Activated CD8-positive, alpha-beta memory T cell treated with anti-CD3 and anti-CD28 coated beads for 24 hours (primary cell): Measurements from ENCODE around the gene ZSWIM5.
"Not testable (repeated sequence)": the region's sequence is repeated elsewhere in the genome, so short reads cannot be mapped to it uniquely, and the experiment has no call there.

ENCODE experiments used
- DNase-seq: peaks from one replicate; pipeline ENCODE4 v3.0.0-alpha.2; 2020

Gene ZSWIM5

GRCh38 chr1:45135316-45135715, 71.1 kb downstream of the ZSWIM5 start:
- no peak for DNase-seq

DNA sequence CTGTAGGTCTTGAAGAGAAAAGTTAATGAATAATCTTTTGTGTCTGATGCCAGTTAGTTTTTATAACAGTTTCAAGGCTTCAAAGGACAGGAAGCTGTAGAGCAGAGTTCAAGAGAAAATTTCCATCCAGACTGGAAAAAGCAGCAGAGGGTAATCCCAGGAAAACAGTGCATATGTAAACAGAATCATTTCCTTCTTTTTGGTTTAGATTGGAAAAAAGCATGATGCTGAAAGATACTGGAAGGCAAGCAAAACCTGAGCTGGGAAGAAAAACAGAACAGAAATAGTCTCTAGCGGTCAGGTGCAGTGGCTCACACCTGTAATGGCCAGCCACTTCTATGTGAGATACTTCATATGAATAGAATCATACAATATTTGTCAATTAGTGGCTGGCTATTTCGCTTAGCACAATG, 71.9 kb downstream of the ZSWIM5 start:
- DNase-seq: no peak

DNA sequence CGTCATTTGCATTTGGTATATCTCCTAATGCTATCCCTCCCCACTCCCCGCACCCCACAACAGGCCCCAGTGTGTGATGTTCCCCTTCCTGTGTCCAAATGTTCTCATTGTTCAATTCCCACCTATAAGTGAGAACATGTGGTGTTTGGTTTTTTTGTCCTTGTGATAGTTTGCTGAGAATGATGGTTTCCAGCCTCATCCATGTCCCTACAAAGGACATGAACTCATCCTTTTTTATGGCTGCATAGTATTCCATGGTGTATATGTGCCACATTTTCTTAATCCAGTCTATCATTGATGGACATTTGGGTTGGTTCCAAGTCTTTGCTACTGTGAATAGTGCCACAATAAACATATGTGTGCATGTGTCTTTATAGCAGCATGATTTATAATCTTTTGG, 73.7 kb downstream of the ZSWIM5 start:
- not testable (repeated sequence) for DNase-seq

GRCh38 chr1:45123358-45123757, 83.0 kb downstream of the ZSWIM5 start:
- DNase-seq: no peak

DNA sequence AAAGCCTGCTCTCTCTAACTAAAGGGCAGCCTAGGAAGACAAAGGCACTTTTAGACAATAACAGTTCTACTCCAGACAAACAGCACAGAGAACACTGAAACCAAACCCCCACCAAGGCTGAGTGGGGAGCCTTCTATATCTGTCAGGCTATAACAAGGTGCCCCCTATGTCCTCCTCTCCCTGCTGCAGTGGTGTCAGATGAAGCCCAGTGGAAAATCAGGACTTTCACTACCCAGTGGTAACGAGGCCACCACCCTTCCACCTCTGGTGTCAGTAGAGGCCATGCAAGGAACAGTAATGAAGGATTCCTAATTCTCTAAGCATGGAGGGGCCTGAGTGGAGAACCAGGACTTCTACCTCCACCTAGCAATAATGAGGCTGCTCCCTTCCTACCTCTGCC, 83.7 kb downstream of the ZSWIM5 start:
- no peak for DNase-seq

- DNase-seq: no peak
Observed at GRCh38 chr1:45117766-45118165, 88.6 kb downstream of the ZSWIM5 start.

DNA sequence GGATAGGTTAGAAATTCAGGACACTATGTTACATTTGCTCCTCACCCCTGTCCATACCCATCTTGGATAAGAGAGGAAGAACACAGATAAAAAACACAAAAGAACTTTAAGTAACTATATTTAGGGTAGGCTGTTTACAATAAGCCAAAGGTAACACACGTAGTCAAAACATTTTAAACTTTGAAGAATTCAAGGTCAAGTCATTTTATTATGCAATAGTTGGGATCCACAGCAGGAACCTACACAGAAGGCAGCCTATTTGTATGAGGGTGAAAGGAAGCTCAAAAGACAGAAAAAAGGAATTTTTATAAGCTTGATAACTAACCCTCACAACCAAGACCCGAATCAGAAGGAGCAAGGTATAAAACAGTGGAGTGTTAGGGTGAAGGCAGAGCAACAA, 89.6 kb downstream of the ZSWIM5 start:
- no peak for DNase-seq

- DNase-seq: no peak
Observed at GRCh38 chr1:45116340-45116739, 90.1 kb downstream of the ZSWIM5 start.

DNA sequence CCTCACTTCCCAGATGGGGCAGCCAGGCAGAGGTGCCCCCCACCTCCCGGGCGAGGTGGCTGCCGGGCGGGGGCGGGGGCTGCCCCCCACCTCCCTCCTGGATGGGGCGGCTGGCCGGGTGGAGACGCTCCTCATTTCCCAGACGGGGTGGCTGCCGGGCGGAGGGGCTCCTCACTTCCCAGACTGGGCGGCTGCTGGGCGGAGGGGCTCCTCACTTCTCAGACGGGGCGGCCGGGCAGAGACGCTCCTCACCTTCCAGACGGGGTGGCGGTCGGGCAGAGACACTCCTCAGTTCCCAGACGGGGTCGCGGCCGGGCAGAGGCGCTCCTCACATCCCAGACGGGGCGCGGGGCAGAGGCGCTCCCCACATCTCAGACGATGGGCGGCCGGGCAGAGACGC, 91.2 kb downstream of the ZSWIM5 start:
- not testable (repeated sequence) for DNase-seq

- DNase-seq: no peak
Observed at GRCh38 chr1:45112661-45113060, 93.7 kb downstream of the ZSWIM5 start.

GRCh38 chr1:45111239-45111638, 95.2 kb downstream of the ZSWIM5 start:
- DNase-seq: no peak

- no peak for DNase-seq
Observed at GRCh38 chr1:45107782-45108181, 98.6 kb downstream of the ZSWIM5 start.

GRCh38 chr1:45106864-45107263, 99.5 kb downstream of the ZSWIM5 start:
- DNase-seq: not testable (repeated sequence)

- not testable (repeated sequence) for DNase-seq
Observed at GRCh38 chr1:45106156-45106545, 100.3 kb downstream of the ZSWIM5 start.

GRCh38 chr1:45105486-45106155, 100.8 kb downstream of the ZSWIM5 start:
- DNase-seq: not testable (repeated sequence)

- DNase-seq: no peak
Observed at GRCh38 chr1:45103534-45103933, 102.9 kb downstream of the ZSWIM5 start.

- no peak for DNase-seq
Observed at GRCh38 chr1:45101947-45102346, 104.5 kb downstream of the ZSWIM5 start.

DNA sequence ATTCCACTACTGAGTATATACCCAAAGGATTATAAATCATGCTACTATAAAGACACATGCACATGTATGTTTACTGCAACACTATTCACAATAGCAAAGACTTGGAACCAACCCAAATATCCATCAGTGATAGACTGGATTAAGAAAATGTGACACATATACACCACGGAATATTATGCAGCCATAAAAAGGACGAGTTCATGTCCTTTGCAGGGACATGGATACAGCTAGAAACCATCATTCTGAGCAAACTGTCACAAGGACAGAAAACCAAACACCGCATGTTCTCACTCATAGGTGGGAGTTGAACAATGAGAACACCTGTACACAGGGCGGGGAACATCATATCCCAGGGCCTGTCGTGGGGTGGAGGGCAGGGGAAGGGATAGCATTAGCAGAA, 104.9 kb downstream of the ZSWIM5 start:
- not testable (repeated sequence) for DNase-seq

- no peak for DNase-seq
Observed at GRCh38 chr1:45097944-45098343, 108.5 kb downstream of the ZSWIM5 start.

DNA sequence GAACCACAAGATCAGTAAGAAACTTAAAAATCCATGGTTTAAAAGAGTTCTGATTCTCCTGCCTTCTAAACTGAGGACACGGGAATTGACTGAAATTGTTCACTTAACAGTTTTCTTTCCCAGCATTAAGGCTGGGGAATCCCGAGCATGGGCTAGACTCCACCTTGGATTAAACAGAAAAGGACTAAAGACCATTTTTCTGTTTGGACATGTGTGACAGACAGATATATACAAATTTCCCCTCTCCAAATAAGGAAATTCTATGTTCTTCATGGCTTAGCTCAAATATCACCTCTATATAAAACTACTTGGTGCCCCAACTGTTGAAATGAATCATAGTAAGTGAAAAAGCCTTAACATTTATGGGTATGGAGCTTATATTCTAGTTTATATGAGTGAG, 109.3 kb downstream of the ZSWIM5 start:
- no peak for DNase-seq

DNA sequence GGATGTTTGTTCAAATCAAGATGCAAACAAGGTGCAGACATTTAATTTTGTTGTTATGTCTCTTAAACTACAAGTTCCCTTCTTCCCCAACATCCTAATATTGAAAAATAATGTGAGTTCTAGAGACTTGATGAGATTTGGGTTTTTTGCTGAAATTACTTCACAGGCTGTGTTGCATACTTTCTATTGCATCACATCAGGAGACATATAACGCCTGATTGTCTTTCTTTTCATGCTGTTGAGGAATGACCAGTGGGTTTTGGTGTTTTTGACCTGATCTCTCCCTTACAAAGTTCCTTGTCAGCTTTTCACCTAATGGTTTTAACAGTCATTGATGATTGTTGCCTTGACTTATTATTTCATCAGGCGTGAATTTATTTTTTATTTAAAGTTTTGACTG, 111.0 kb downstream of the ZSWIM5 start:
- DNase-seq: no peak

DNA sequence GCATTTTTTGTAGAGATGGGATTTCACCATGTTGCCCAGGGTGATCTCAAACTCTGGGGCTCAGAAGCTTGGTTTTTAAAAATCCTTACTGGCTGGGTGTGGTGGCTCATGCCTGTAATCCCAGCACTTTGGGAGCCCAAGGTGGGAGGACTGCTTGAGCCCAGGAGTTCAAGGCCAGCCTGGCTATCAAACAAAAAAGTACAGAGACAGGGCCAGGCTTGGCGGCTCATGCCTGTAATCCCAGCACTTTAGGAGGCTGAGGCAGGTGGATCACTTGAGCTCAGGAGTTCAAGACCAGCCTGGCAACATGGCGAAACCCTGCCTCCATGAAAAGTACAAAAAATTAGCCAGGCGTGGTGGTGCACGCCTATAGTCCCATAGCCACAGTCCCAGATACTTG, 112.0 kb downstream of the ZSWIM5 start:
- DNase-seq: not testable (repeated sequence)

GRCh38 chr1:45093334-45093733, 113.1 kb downstream of the ZSWIM5 start:
- no peak for DNase-seq

GRCh38 chr1:45089711-45090110, 116.7 kb downstream of the ZSWIM5 start:
- DNase-seq: no peak

DNA sequence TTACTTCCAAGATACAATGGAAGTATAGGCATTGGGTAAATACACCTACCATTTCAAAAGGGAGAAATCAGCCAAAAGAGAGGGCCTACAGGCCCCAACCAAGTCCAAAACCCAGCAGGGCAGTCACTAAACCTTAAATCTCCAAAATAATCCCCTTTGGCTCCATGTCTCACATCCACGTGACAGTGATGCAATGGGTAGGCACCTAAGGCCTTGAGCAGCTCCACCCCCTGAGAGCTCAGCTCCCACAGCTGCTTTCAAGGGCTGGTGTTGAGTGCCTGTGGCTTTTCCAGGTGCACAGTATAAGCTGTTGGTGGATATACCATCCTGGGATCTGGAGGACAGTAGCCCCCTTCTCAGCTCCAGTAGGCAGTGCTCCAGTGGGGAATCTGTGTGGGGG, 121.8 kb downstream of the ZSWIM5 start:
- no peak for DNase-seq
